Peyer's patch (tissue), 4 donors: ENCODE measurements around the gene HHATL.

Experiments used
- CTCF ChIP-seq, 6 experiments: fragments of 450-650 bp in 4 of 6; fragments of 200-600 bp in 2 of 6; sonication (generic) in 1 of 6; IDR thresholded peaks; one replicate each; pipeline ENCODE4 v1.5.1; 2017 to 2019; ENCODE audit warnings: antibody characterized with exemption in 6 of 6, mild to moderate bottlenecking in 3 of 6, moderate library complexity in 1 of 6
- POLR2A ChIP-seq, 2 donors: fragments of 450-650 bp; IDR thresholded peaks; one replicate each; pipeline ENCODE4 v1.5.1; 2017; ENCODE audit warnings: antibody characterized with exemption in 2 of 2, mild to moderate bottlenecking in 2 of 2, moderate library complexity in 2 of 2

- TF ChIP-seq CTCF (IDR thresholded peaks at IDR 0.05) (no peak), POLR2A (IDR thresholded peaks at IDR 0.05) (no peak)
Measured at GRCh38 chr3:42681361-42682038, 21.1 kb downstream of the HHATL start.
